ENCODE measurements around the gene CASP9.
"Not testable (repeated sequence)": the region's sequence is repeated elsewhere in the genome, so short reads cannot be mapped to it uniquely, and the experiment has no call there.

- TF ChIP-seq CTCF, POLR2A (IDR thresholded peaks at IDR 0.05): not testable (repeated sequence)
These were observed 56.9 kb downstream of the CASP9 start for GRCh38 chr1:15466955-15467625.

Measured in lower leg skin (tissue), 3 donors.